Measurements from ENCODE around the gene UBAC2.

Gene UBAC2

DNA sequence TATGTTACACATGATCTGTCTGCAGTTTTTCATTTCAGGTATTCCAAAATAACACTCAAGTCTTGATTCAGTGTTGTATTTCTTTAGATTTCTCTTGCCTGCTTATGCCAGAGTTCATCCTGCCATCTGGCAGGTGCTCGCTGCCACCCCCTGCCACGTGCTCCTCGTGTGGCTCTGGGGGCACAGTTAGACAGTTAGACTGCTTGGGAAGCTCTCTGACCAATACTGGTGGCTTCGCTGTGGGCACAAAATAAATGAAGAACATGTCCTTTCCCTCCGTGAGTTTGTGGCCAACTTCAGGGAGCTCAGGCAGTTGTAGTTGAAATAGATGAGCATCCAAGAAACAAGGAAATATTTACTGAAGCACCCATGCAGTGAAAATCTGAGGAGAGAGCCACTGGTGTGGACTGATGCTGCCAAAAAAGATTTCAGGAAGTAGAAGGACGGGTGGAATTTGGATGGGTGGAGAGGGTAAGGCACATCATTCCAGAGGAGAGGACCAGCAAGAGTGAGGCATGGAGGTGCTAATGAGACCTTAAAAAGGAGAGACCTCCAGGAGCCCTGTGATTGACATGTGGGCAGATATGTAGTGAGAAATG lies 144.1 kb downstream of the UBAC2 start:
- DNase-seq, result no peak

DNA sequence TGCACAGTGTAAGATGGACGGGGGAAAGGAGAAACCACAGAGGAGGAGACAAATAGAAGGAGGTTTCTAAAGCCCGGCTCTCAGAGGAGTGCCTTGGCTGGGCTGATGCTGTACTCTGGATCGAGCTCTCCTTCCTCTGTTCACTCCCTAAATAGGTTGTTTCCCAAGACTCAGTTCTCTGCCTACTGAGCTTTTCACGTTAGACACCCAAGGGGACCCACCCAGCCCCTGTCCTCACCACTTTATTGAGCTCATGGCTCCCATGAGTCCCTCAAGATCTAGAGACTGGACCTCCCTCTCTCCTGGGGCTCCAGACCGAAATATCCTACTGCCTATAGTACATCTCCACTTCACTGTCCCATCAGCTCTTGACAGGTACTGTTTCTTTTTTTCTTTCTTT lies 144.7 kb downstream of the UBAC2 start:
- DNase-seq, result no peak

DNA sequence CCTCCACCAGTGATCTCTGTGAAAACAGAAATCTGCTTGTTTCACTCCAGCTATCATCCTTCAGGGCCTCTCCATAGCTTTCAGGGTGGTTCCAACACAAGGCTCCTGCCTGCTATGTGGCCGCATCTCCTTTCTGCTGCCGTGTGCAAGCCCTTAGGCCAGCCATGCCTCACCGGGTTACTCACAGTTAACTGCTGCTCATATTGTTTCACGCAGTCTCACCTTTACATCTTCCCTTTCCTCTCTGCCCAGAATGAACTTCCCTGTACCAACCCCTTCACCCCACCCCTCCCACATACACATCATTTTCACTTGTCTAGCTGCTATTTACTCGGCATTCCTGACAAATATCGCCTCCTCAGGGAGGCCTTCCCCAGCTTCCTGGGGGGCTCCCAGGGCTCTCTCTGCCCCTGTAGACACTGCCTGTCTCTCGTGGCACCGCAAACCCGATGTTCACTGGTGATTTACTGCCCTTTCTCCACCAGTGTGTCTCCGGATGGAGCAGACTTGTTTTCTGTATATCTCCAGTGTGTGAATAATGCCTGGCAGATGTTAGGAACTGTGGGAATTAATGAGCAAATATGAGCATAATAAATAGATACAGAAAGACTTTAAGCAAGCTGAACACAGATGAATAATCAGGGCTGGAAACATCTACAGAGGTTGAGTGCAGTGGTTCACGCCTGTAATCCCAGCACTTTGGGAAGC lies 145.8 kb downstream of the UBAC2 start:
- DNase-seq, result no peak

DNA sequence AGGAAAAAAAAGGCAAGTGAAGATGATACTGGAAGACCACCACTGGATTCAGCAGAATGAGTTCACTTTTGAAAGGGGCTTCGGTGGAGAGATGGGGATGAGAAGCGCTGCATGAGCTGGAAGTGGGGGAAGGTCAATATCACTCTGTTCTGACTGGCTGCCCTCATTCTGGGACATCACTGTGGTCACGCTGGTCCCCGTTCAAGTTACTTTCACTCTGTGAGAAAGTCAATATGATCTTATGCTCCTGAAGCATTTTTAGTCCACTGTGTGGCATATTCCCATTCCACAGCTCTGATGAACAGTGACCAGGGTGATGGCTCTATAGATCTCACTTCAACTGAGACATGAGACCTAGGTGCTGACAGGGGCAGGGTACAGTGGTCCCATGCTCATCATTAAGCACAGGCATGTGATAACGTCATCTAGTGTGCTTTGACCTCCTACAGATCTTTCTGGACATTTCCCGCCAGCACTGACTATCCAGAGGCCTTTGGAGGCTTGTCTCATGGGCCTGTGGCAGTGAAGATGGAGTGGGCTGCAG lies 146.8 kb downstream of the UBAC2 start:
- DNase-seq, result no peak

DNA sequence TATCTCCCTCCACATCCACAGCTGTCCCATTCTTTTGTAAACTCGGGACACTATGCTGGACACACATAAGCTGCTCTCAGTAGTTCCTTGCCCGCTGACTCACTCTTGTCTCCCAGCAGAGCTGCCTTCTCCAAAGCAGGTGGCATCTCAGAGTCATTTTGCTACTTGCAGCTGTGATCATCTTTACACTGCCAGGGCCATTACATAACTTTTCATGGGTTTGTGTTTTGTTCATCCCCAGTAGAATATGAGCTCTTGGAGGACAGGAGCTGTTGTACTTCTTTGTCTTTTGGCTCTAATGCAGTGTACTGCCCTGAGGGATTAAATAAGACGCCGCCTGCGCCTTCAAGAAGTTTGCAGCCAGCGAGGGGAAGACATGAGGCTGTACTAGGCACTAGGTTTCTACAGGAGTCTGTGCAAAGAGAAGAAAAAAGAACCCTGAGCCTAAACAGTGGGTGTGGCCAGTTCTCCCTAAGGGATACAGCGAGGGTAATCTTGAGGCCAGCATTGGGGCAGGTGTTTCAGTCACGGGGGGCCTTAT lies 147.3 kb downstream of the UBAC2 start:
- no peak for DNase-seq

DNA sequence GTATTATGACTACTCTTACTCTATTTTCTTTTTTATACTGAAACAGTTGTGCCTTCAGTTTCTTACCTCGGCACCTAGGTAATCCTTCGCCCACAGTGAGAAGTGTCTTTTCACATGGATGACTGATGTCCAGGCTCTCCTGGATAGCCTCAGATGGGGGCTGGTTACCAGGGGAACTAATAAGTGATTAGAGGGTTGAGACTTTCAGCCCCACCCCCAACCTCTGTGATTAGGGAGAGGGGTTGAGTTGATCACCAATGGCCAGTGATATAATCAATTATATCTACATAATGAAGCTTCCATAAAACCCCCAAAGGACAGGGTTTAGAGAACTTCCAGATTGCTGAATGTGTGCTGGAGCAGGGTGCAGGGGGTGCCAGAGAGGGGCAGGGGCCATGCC lies 149.5 kb downstream of the UBAC2 start:
- DNase-seq, result no peak

DNA sequence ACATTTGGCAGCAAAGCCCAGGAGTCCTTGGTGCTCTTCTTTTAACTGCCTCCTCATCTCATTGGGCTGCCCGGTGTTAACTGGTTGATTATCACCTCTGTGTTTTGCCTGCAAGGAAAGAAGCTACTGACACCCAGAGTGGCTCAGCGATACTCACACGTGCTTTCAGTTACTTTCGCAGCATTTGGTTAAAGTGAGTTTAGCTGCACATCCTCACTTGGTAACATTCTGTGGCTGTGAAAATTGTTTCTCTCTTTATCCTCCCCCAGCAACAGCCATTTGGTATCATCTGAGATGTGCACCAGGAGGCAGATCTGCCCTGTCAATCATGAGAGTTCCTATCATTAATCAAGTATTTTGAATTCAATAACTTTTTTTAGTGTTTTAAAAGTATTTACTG lies 151.1 kb downstream of the UBAC2 start:
- no peak for DNase-seq

DNA sequence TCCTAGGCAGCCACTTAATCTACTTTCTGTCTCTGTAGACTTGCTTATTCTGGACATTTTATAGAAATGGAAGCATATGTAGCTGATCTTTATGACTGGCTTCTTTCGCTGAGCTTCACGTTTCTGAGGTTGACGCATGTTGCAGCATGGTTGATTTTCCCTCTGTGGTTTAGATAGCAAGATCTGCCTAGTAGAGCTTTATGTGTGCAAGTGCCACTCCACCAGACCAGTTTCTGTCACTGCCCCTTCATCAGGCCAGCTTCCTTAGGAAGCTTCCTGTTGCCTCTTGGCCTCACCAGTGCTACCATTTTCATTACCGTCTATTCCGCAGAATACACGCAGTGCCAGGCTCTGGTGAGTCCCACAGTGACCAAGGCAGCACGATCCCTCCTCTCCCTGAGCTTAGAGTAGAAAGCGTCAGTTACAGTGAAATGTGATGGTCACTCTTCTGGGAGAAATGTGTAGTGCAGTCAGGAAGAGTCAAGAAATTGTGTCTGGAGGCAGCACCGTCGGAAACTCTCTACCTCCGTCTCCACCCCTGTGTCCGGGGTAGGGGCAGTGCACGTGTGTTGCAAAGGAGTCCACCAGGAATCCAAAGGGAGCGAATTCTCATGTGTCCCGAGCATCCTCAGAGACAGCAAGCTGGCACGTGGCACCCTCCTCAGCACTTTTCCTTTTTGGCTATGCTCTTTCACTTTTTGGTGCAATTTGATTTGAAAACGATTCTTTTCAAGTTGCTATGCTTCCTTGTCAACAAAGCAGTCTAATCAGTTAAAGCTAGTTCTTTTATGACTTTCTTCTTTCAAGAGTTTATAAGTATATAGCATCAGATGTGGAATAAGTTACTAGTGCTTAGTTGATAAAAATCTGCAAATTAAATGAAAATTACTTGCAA lies 151.9 kb downstream of the UBAC2 start:
- no peak for DNase-seq

DNA sequence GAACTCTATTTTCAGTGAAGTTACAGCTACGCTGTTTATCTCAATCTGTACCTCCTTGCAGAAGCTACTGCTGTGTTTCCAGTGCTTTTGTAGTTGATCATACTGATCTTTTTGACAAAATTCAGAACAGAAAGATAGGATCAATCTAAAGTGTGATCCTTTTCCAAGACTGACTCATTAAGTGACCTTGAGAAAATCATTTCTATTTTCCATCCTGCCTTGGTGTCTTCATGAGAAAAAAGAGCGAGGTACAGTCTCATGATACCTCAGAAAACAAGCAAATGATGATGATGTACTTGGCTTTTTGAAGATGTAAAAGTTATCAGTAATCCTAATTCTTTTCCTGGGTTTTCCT lies 152.6 kb downstream of the UBAC2 start:
- DNase-seq, result no peak

DNA sequence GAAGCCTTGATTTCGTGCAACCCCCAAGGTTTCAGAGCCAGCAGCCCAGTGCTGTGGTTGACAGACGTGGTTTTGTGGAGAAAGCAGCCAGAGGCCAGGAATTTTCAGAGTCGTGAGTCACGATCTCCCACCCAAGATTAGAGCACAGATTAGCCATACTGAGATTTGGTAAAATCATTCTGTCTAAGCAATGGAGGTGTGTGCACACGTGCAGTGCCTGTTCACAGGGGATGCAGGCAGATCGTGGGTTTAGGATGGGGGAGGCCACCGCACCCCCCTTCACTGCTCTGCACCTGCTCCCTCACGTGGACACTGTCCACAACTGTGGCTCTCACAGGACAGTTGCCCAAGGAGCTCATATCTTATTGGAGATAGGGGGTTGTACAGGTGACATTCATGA lies 153.2 kb downstream of the UBAC2 start:
- DNase-seq, result no peak

DNA sequence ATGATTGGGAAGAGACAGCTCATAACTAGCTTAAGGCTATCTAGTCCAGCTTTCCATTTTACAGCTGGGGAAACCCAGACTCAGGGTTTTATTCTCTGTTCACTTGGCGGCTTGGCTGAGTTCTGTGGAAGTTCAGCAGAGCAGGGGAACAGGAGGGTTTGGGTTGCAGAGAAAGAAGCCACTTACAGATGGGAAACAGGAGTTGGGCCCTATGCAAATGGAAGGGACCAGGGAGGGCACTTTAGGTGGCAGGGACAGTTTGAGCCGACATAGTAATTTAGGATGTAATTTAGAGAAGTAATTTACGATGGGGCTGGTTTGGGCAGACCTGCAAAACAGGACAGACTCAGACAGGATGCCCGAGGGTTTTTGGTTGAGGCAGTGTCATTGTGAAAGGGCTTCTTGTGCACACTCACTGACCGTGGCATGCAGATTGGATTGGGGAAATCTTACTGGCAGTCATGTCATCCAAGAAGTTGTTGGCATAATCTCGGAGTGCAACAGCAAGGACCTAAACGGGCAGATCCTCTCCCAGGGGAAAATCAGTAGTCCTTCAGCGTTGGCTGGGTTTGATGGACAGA lies 153.8 kb downstream of the UBAC2 start:
- no peak for DNase-seq

DNA sequence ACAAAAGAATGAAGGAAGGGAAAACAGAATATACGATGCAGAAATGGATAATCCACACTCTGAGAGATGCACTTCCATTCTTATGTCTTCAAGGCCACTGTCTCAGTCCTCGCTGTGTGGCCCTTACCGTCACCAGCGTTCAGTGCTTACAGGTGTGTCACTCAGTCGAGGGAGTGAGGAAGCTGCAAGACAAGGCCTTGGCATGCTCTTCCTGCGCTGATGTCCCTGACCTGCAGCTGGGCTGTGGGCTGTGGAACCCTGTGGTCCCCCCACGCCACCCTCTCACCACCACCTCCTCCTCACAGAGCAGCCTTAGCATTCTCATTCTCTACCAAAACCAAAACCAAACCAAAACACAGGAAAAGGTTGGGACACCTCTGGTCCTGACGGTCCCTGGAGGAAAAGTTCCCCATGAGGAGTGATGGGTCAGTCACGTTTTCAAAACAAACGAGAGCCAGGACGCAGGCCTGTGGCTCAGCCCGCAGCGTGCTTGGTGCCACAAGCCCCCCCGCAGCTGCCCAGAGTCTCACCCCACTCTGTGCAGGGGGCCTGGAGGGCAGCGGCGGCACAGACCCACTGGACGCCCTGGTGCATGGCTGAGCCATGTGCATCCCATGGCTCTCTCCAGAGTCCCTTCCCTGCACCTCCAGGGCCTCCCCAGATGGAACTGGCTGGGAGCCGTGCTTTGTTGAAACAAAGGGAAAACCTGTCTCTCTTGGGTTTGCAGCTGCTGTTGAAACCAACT lies 154.8 kb downstream of the UBAC2 start:
- no peak for DNase-seq

DNA sequence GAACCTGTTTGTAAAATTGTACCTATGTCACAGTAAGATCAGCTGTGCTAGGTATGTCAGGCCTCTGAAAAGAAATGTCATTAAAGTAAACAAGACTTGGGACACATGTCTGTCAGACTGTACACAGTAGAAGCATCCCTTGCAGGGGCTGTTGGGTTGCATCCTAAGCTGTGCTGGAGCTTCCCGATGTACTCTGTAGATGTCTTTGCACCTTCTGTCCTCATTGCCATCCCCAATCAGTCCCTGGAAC lies 155.3 kb downstream of the UBAC2 start:
- DNase-seq, result no peak

DNA sequence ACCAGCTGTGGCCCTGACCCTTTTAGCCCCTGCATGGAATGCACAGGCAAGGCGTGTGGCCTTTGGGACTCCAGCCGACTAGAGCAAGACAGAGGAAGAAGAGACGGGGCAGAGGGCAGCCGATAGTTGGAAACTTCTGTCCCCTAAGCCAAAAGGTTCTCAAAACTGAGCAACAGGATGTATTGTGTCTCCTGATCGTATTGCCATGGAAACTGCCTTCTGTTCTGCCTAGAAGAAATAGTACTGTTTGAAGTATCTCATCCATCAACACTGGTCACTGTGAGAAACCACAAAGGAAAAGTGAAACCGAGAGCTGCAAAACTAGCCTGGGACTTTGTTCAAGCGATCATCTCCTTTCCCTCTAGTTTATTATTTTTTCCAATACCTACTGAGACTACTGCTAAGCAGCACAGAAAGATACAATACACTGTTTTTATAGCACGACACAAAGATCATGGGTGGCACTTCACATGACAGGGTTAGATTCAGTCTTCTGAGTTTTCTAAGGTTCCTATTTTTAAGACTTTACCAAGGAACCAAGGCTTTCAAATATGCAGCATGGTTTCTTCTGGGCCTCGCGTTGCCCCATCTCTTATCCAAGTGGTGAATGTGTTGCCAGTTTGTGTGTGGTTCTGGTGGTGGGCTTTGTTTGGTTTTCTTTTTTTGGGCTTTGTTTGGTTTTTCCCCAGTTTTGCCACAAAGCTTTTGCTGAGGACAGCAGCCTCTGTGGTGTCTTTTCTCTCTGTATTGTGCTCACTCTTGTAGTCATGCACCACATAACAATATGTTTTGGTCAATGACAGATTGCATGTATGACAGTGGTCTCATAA lies 155.8 kb downstream of the UBAC2 start:
- DNase-seq, result no peak

DNA sequence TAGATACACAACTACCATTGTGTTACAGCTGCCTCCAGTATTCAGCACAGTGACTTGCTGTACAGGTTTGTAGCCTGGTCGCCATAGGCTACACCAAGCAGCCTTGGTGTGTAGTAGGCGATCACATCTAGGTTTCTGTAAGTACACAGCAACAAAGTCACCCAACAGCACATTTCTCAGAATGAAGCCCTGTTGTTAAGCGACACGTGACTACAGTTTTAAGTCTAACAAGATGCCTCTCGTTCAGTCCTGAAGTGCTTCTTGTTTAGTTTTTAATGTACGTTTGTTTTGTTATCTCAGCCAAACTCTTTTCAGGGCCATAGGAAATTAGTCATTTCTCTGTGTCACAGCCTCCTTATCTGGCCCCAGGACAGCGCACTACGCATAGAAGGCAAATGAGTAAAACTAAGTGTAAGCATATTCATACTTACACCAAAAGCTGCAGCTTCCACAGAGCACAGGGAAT lies 156.5 kb downstream of the UBAC2 start:
- DNase-seq, result no peak

DNA sequence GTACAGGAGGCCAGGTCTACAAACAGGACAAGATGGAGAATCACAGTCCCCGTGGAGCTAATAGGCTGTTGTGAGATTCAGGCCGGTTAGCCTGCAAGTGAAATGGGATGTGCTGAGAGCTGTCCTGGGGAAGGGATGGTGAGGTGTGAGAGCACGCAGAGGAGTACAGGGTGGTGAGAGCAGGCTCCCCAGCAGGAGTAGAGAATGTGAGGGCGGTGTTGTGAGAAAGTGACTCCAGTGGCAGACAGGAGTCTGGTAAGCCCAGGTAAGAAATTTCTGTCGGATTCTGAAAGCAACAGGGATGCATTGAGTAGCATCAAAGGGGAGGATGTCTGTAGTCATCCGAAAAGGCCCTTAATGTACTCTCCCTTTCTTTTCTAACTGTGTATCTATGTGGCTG lies 157.3 kb downstream of the UBAC2 start:
- DNase-seq, result no peak

DNA sequence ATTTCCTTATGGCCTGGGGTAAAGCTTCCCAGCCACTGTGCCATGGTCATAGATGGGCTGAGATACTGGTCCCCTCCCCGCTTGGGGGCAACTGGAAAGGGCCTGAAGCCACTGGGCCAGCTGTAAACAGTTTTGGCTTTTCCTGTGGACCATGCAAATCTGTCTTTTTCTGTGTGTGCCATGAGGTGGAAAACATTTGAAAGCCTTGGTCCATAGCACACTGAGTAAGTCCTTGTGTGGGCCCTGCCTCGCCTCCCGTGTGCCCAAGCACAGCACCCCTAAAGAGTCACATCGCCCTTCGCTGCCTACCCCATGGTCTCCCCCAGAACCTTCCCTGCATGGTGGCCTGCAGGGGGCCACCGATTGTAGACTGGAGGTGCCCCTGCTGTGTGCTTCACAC lies 158.9 kb downstream of the UBAC2 start:
- no peak for DNase-seq

DNA sequence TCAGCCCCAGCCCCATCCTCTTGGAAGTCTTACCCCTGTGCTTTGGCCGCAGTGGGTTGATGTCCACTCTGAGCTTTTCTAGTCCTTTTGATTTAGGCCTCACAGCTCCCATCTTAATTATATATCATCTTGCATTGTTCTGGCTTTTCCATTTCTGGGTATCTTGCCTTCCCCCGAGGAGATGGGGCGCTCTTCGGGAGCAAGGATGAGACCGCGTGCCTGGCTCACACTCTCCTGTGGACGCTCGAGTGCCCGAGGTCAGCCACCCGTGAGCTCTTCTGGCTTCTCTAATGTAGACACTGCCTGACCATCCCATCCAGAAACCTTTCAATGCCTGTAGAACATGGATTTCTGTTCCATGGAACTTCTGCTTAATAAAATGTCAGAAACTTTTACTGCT lies 160.0 kb downstream of the UBAC2 start:
- no peak for DNase-seq

DNA sequence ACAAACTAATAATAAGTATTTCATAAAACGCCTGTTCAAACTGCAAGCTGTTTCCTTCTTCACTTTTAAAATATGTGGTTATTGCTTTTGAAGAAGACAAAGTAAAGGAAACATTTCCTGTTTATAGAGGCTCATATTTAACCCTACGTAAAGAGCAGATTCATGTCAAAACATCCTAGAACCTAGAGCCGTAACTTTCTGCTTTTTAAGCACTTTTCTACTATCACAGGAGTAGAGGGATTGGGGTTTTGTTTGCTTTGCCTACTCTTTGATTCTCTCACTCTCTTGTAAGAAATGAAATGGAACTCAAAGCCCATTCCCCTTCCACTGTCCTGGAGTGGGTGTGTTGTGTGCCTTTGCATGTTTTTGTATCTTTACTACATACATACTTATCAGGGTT lies 160.5 kb downstream of the UBAC2 start:
- DNase-seq, result no peak

DNA sequence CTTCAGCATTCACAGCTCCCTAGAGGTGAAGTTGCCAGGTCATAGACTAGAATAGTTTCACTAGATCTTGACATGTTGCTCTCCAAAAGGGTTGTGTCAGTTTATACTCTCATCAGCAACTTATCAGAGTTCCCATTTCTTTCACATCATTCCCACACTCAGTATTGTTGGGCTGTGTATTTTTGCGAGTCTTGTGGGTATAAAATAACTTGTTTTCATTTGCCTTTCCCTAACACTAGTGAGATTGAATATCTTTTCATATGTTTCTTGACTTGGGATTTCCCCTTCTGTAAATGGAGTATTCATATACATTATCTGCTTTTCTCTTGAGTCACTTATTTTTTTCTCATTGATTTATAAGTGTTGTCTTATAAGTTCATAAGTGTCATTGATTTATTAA lies 161.7 kb downstream of the UBAC2 start:
- DNase-seq, result no peak

DNA sequence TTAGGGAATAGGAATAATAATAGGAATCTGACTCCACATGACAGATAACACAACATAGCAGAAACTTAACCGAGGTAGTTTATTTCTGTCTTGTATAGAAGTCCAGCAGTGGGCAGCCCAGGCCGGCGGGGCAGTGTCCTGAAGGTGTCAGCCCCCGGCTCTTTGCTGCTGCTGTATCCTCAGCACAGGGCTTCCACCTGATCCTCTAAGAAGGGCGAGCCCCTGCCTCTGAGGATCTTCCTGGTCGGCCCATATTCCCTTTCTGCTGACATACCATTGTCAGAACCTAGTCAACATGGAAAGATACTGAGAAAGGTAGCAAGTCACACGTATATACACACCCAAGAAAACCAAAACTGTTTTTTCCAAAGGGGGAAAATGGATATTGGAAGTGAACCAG lies 162.7 kb downstream of the UBAC2 start:
- no peak for DNase-seq

DNA sequence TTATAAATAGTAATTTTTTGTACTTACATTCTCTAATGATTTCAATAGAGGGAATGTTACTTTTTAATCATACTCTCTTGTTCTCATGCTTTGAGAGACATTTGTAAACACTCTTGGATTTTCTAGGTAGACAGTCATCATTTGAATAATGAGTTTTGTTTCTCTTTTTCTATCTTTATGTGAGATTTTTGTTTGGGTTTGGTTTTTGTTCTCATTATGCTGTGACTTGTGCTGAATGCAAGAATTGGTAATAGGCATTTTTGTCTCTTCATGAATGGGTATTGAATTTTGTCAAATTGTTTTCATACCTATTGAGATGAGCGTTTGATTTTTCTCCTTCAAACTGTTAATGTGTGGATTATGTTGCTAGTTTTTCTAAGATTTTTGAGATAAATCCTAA lies 163.3 kb downstream of the UBAC2 start:
- no peak for DNase-seq
